ENCODE results near the gene UPF1. TPM values are rescaled to one million over a fixed set of nuclear protein-coding genes. Genes with fewer than 3 reads are reported as not detected.

The UPF1 gene
- total and polyA plus RNA-seq, 9 donors: 29.8 to 44.3 (median 41.3) TPM

GRCh38 chr19:18855647-18856384, 24.1 kb downstream of the UPF1 start:
- Histone ChIP-seq H3K9me3 (replicated peaks; ENCODE audit: control insufficient read depth, low read depth, low read length) (no peaks in the 10 kb centered on the region), H3K4me1 (ENCODE audit: control insufficient read depth, insufficient read depth, low read length) (peaks cover 59% of the 10 kb centered on the region), H3K36me3 (ENCODE audit: control insufficient read depth, insufficient read depth, low read length) (peaks cover 97% of the 10 kb centered on the region), H3K4me3 (ENCODE audit: low read length) (no peak overlapping the region), H3K27ac (ENCODE audit: low read length) (no peak overlapping the region), H3K27me3 (ENCODE audit: control insufficient read depth, insufficient read depth, low read length) (no peaks in the 10 kb centered on the region)
- no peak for DNase-seq
- WGBS (ENCODE audit: insufficient coverage): 90% methylated on average over 26 of the region's 27 CpGs

- H3K4me1 ChIP-seq (ENCODE audit: control insufficient read depth, insufficient read depth, low read length): peaks cover 54% of the 10 kb centered on the region
- no peaks in the 10 kb centered on the region for H3K27me3 ChIP-seq (ENCODE audit: control insufficient read depth, insufficient read depth, low read length)
- H3K36me3 ChIP-seq (ENCODE audit: control insufficient read depth, insufficient read depth, low read length): peaks cover 97% of the 10 kb centered on the region
- peak; percentile 64 for DNase-seq
- no peak overlapping the region for H3K27ac ChIP-seq (ENCODE audit: low read length)
- WGBS (ENCODE audit: insufficient coverage): 91% methylated on average over 17 of the region's 22 CpGs
- H3K9me3 ChIP-seq (replicated peaks; ENCODE audit: control insufficient read depth, low read depth, low read length): no peaks in the 10 kb centered on the region
- no peak overlapping the region for H3K4me3 ChIP-seq (ENCODE audit: low read length)
These were observed 24.8 kb downstream of the UPF1 start for GRCh38 chr19:18856385-18857126.

GRCh38 chr19:18857223-18857622, 25.5 kb downstream of the UPF1 start:
- H3K4me1 ChIP-seq (ENCODE audit: control insufficient read depth, insufficient read depth, low read length): peaks cover 54% of the 10 kb centered on the region
- no peak for DNase-seq
- no peaks in the 10 kb centered on the region for H3K9me3 ChIP-seq (replicated peaks; ENCODE audit: control insufficient read depth, low read depth, low read length)
- peaks cover 97% of the 10 kb centered on the region for H3K36me3 ChIP-seq (ENCODE audit: control insufficient read depth, insufficient read depth, low read length)
- 92% methylated on average over 10 of the region's 13 CpGs for WGBS (ENCODE audit: insufficient coverage)
- H3K27me3 ChIP-seq (ENCODE audit: control insufficient read depth, insufficient read depth, low read length): no peaks in the 10 kb centered on the region
- H3K4me3 ChIP-seq (ENCODE audit: low read length): no peak overlapping the region
- H3K27ac ChIP-seq (ENCODE audit: low read length): no peak overlapping the region

GRCh38 chr19:18858906-18859646, 27.3 kb downstream of the UPF1 start:
- Histone ChIP-seq H3K36me3 (ENCODE audit: control insufficient read depth, insufficient read depth, low read length) (peaks cover 98% of the 10 kb centered on the region), H3K27ac (ENCODE audit: low read length) (peak overlapping the region; percentile 13)
- WGBS (ENCODE audit: insufficient coverage): 71% methylated on average over 20 of the region's 21 CpGs

GRCh38 chr19:18859676-18860301, 28.0 kb downstream of the UPF1 start:
- Histone ChIP-seq H3K9me3 (replicated peaks; ENCODE audit: control insufficient read depth, low read depth, low read length) (no peaks in the 10 kb centered on the region), H3K36me3 (ENCODE audit: control insufficient read depth, insufficient read depth, low read length) (peaks cover 98% of the 10 kb centered on the region), H3K27ac (ENCODE audit: low read length) (peak overlapping the region; percentile 62), H3K4me1 (ENCODE audit: control insufficient read depth, insufficient read depth, low read length) (peaks cover 35% of the 10 kb centered on the region), H3K4me3 (ENCODE audit: low read length) (no peak overlapping the region), H3K27me3 (ENCODE audit: control insufficient read depth, insufficient read depth, low read length) (no peaks in the 10 kb centered on the region)
- DNase-seq: peak; percentile 86
- WGBS (ENCODE audit: insufficient coverage): 43% methylated on average over 10 of the region's 12 CpGs

More at GRCh38 chr19:18858906-18859646, 27.3 kb downstream of the UPF1 start:
- no peaks in the 10 kb centered on the region for H3K9me3 ChIP-seq (replicated peaks; ENCODE audit: control insufficient read depth, low read depth, low read length)
- peaks cover 40% of the 10 kb centered on the region for H3K4me1 ChIP-seq (ENCODE audit: control insufficient read depth, insufficient read depth, low read length)
- DNase-seq: no peak
- no peak overlapping the region for H3K4me3 ChIP-seq (ENCODE audit: low read length)
- no peaks in the 10 kb centered on the region for H3K27me3 ChIP-seq (ENCODE audit: control insufficient read depth, insufficient read depth, low read length)

GRCh38 chr19:18860302-18860700, 28.5 kb downstream of the UPF1 start:
- H3K4me1 ChIP-seq (ENCODE audit: control insufficient read depth, insufficient read depth, low read length): peaks cover 35% of the 10 kb centered on the region
- no peaks in the 10 kb centered on the region for H3K9me3 ChIP-seq (replicated peaks; ENCODE audit: control insufficient read depth, low read depth, low read length)
- H3K27ac ChIP-seq (ENCODE audit: low read length): no peak overlapping the region
- no peak for DNase-seq
- H3K4me3 ChIP-seq (ENCODE audit: low read length): no peak overlapping the region
- no peaks in the 10 kb centered on the region for H3K27me3 ChIP-seq (ENCODE audit: control insufficient read depth, insufficient read depth, low read length)
- 53% methylated on average over 4 of the region's 11 CpGs for WGBS (ENCODE audit: insufficient coverage)
- H3K36me3 ChIP-seq (ENCODE audit: control insufficient read depth, insufficient read depth, low read length): peaks cover 98% of the 10 kb centered on the region

- Histone ChIP-seq H3K4me1 (ENCODE audit: control insufficient read depth, insufficient read depth, low read length) (peaks cover 35% of the 10 kb centered on the region), H3K4me3 (ENCODE audit: low read length) (no peak overlapping the region), H3K27ac (ENCODE audit: low read length) (no peak overlapping the region), H3K9me3 (replicated peaks; ENCODE audit: control insufficient read depth, low read depth, low read length) (no peaks in the 10 kb centered on the region), H3K36me3 (ENCODE audit: control insufficient read depth, insufficient read depth, low read length) (peaks cover 98% of the 10 kb centered on the region), H3K27me3 (ENCODE audit: control insufficient read depth, insufficient read depth, low read length) (no peaks in the 10 kb centered on the region)
- WGBS (ENCODE audit: insufficient coverage): 83% methylated on average over 16 of the region's 17 CpGs
- DNase-seq: no peak
These were observed 29.0 kb downstream of the UPF1 start for GRCh38 chr19:18860725-18861124.

GRCh38 chr19:18861235-18861634, 29.5 kb downstream of the UPF1 start:
- Histone ChIP-seq H3K4me1 (ENCODE audit: control insufficient read depth, insufficient read depth, low read length) (peaks cover 33% of the 10 kb centered on the region), H3K36me3 (ENCODE audit: control insufficient read depth, insufficient read depth, low read length) (peaks cover 98% of the 10 kb centered on the region), H3K27me3 (ENCODE audit: control insufficient read depth, insufficient read depth, low read length) (no peaks in the 10 kb centered on the region), H3K9me3 (replicated peaks; ENCODE audit: control insufficient read depth, low read depth, low read length) (no peaks in the 10 kb centered on the region), H3K4me3 (ENCODE audit: low read length) (no peak overlapping the region), H3K27ac (ENCODE audit: low read length) (no peak overlapping the region)
- WGBS (ENCODE audit: insufficient coverage): 80% methylated on average over 9 of the region's 9 CpGs
- DNase-seq: peak; percentile 48

GRCh38 chr19:18861917-18862316, 30.2 kb downstream of the UPF1 start:
- H3K4me3 ChIP-seq (ENCODE audit: low read length): no peak overlapping the region
- H3K27ac ChIP-seq (ENCODE audit: low read length): no peak overlapping the region
- no peak for DNase-seq
- H3K36me3 ChIP-seq (ENCODE audit: control insufficient read depth, insufficient read depth, low read length): peaks cover 97% of the 10 kb centered on the region
- peaks cover 30% of the 10 kb centered on the region for H3K4me1 ChIP-seq (ENCODE audit: control insufficient read depth, insufficient read depth, low read length)
- WGBS (ENCODE audit: insufficient coverage): 88% methylated on average over 12 of the region's 12 CpGs
- no peaks in the 10 kb centered on the region for H3K9me3 ChIP-seq (replicated peaks; ENCODE audit: control insufficient read depth, low read depth, low read length)
- no peaks in the 10 kb centered on the region for H3K27me3 ChIP-seq (ENCODE audit: control insufficient read depth, insufficient read depth, low read length)

Measured in muscle of leg (tissue), 11 donors.